ENCODE data around the gene PHF11.

- TF ChIP-seq ZNF660 (CRISPR knock-in tag; IDR thresholded peaks at IDR 0.05; ENCODE audit: borderline replicate concordance, low read depth) (no peak), MTA3 (CRISPR knock-in tag; IDR thresholded peaks at IDR 0.05) (no peak), ARNTL (CRISPR knock-in tag; IDR thresholded peaks at IDR 0.05) (no peak), SNRNP70 (IDR thresholded peaks at IDR 0.05; ENCODE audit: low read depth, low read length) (no peak), ATF7 (IDR thresholded peaks at IDR 0.05) (no peak), ATF7 (CRISPR knock-in tag; IDR thresholded peaks at IDR 0.05) (no peak), CTCF (CRISPR knock-in tag; IDR thresholded peaks at IDR 0.05) (no peak), ZFP91 (CRISPR knock-in tag; IDR thresholded peaks at IDR 0.05; ENCODE audit: borderline replicate concordance) (no peak), POLR2AphosphoS5 (IDR thresholded peaks at IDR 0.05; ENCODE audit: low read depth, low read length) (no peak), ZNF577 (CRISPR knock-in tag; IDR thresholded peaks at IDR 0.05; ENCODE audit: borderline replicate concordance, low read depth) (no peak)
- TF ChIP-seq, protein P1, sequence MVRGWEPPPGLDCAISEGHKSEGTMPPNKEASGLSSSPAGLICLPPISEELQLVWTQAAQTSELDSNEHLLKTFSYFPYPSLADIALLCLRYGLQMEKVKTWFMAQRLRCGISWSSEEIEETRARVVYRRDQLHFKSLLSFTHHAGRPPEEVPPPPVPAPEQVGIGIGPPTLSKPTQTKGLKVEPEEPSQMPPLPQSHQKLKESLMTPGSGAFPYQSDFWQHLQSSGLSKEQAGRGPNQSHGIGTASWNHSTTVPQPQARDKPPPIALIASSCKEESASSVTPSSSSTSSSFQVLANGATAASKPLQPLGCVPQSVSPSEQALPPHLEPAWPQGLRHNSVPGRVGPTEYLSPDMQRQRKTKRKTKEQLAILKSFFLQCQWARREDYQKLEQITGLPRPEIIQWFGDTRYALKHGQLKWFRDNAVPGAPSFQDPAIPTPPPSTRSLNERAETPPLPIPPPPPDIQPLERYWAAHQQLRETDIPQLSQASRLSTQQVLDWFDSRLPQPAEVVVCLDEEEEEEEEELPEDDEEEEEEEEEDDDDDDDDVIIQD (CRISPR knock-in tag; IDR thresholded peaks at IDR 0.05; ENCODE audit: low read depth): no peak
- TF ChIP-seq, protein P2, sequence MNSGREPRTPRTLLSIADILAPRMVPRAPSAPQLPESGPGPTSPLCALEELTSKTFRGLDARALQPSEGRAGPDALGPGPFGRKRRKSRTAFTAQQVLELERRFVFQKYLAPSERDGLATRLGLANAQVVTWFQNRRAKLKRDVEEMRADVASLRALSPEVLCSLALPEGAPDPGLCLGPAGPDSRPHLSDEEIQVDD (CRISPR knock-in tag; IDR thresholded peaks at IDR 0.05; ENCODE audit: borderline replicate concordance): no peak
Observed at GRCh38 chr13:49533591-49534269, 38.0 kb downstream of the PHF11 start.

Measured in HepG2 (cell line).